Measurements from ENCODE around the gene KLRB1. TPM values are rescaled to one million over a fixed set of nuclear protein-coding genes. Genes with fewer than 3 reads are reported as not detected.
"Not testable (repeated sequence)": the region's sequence is repeated elsewhere in the genome, so short reads cannot be mapped to it uniquely, and the experiment has no call there.

Gene KLRB1
- total RNA-seq, 5 donors from 2014 or later (not counting 1 experiment from before 2014, with no cell fraction given) = 9.0 to 55.5 (median 31.6) TPM

- POLR2A ChIA-PET = interaction anchor here in 1 of 2 donors (0.6 kb wide), 1 partner anchor 524 kb away, joined by 4 read pairs; no protein-coding TSS in a partner anchor
- Histone ChIP-seq H3K4me1 (ENCODE audit: control insufficient read depth in 1 of 2, extremely low read depth in 1 of 2, insufficient read depth in 2 of 2, low read length in 2 of 2) (no peaks in the 10 kb centered on the region), H3K9me3 (no peaks in the 10 kb centered on the region), H3K27ac (ENCODE audit: low read length) (no peak overlapping the region), H3K4me3 (ENCODE audit: control insufficient read depth in 1 of 2, extremely low read depth in 1 of 2, low read length in 1 of 2) (no peak overlapping the region), H3K27me3 (replicated peaks in 1 of 2; ENCODE audit: control insufficient read depth in 2 of 2, extremely low read depth in 1 of 2, insufficient read depth in 2 of 2, low read length in 1 of 2) (no peaks in the 10 kb centered on the region), H3K36me3 (ENCODE audit: control insufficient read depth in 2 of 2, extremely low read depth in 1 of 2, insufficient read depth in 1 of 2, low read length in 1 of 2) (no peaks in the 10 kb centered on the region)
- Mint-ChIP-seq H3K9me3 (no peaks in the 10 kb centered on the region), H3K27ac (no peak overlapping the region), H3K27me3 (no peaks in the 10 kb centered on the region), H3K36me3 (peaks cover 3% of the 10 kb centered on the region), H3K4me1 (no peaks in the 10 kb centered on the region), H3K4me3 (no peak overlapping the region)
- ATAC-seq (replicated peaks in 1 of 4) (no peak), DNase-seq (no peak)
- CTCF ChIA-PET = no interaction called here
- WGBS (ENCODE audit: insufficient coverage) = 95% methylated on average over 4 of the region's 4 CpGs
These were observed 19.6 kb downstream of the KLRB1 start for GRCh38 chr12:9587987-9588600.

- H3K27me3 Mint-ChIP-seq; H3K4me3 ChIP-seq (ENCODE audit: control insufficient read depth in 1 of 2, extremely low read depth in 1 of 2, low read length in 1 of 2); H3K4me1 Mint-ChIP-seq; DNase-seq; H3K27me3 ChIP-seq (replicated peaks in 1 of 2; ENCODE audit: control insufficient read depth in 2 of 2, extremely low read depth in 1 of 2, insufficient read depth in 2 of 2, low read length in 1 of 2); H3K27ac Mint-ChIP-seq; H3K27ac ChIP-seq (ENCODE audit: low read length); H3K9me3 ChIP-seq; H3K9me3 Mint-ChIP-seq; H3K36me3 ChIP-seq (ENCODE audit: control insufficient read depth in 2 of 2, extremely low read depth in 1 of 2, insufficient read depth in 1 of 2, low read length in 1 of 2); H3K36me3 Mint-ChIP-seq; CTCF ChIA-PET; H3K4me1 ChIP-seq (ENCODE audit: control insufficient read depth in 1 of 2, extremely low read depth in 1 of 2, insufficient read depth in 2 of 2, low read length in 2 of 2); H3K4me3 Mint-ChIP-seq; ATAC-seq (replicated peaks in 1 of 4); POLR2A ChIA-PET: not testable (repeated sequence)
- no CpG with 5 or more reads among the region's 5 CpGs for WGBS (ENCODE audit: insufficient coverage)
These were observed 30.0 kb downstream of the KLRB1 start for GRCh38 chr12:9577729-9578128.

GRCh38 chr12:9567151-9567550 is 40.6 kb downstream of the KLRB1 start:
- H3K27ac Mint-ChIP-seq; H3K36me3 Mint-ChIP-seq; H3K4me1 ChIP-seq (ENCODE audit: control insufficient read depth in 1 of 2, extremely low read depth in 1 of 2, insufficient read depth in 2 of 2, low read length in 2 of 2); POLR2A ChIA-PET; H3K27me3 Mint-ChIP-seq; CTCF ChIA-PET; H3K4me3 ChIP-seq (ENCODE audit: control insufficient read depth in 1 of 2, extremely low read depth in 1 of 2, low read length in 1 of 2); H3K27me3 ChIP-seq (replicated peaks in 1 of 2; ENCODE audit: control insufficient read depth in 2 of 2, extremely low read depth in 1 of 2, insufficient read depth in 2 of 2, low read length in 1 of 2); DNase-seq; ATAC-seq (replicated peaks in 1 of 4); H3K9me3 ChIP-seq; H3K9me3 Mint-ChIP-seq; H3K4me1 Mint-ChIP-seq; H3K36me3 ChIP-seq (ENCODE audit: control insufficient read depth in 2 of 2, extremely low read depth in 1 of 2, insufficient read depth in 1 of 2, low read length in 1 of 2); H3K4me3 Mint-ChIP-seq; H3K27ac ChIP-seq (ENCODE audit: low read length): not testable (repeated sequence)
- WGBS (ENCODE audit: insufficient coverage) = 92% methylated on average over 2 of the region's 9 CpGs

- H3K4me1 Mint-ChIP-seq; H3K36me3 ChIP-seq (ENCODE audit: control insufficient read depth in 2 of 2, extremely low read depth in 1 of 2, insufficient read depth in 1 of 2, low read length in 1 of 2); H3K9me3 ChIP-seq; H3K27me3 Mint-ChIP-seq; H3K4me3 Mint-ChIP-seq; H3K27me3 ChIP-seq (replicated peaks in 1 of 2; ENCODE audit: control insufficient read depth in 2 of 2, extremely low read depth in 1 of 2, insufficient read depth in 2 of 2, low read length in 1 of 2); H3K36me3 Mint-ChIP-seq; H3K27ac Mint-ChIP-seq; H3K4me1 ChIP-seq (ENCODE audit: control insufficient read depth in 1 of 2, extremely low read depth in 1 of 2, insufficient read depth in 2 of 2, low read length in 2 of 2); H3K9me3 Mint-ChIP-seq; ATAC-seq (replicated peaks in 1 of 4); CTCF ChIA-PET; DNase-seq; H3K27ac ChIP-seq (ENCODE audit: low read length); H3K4me3 ChIP-seq (ENCODE audit: control insufficient read depth in 1 of 2, extremely low read depth in 1 of 2, low read length in 1 of 2); POLR2A ChIA-PET: not testable (repeated sequence)
- WGBS (ENCODE audit: insufficient coverage) = no CpG with 5 or more reads among the region's 7 CpGs
These were observed 41.6 kb downstream of the KLRB1 start for GRCh38 chr12:9566113-9566512.

- H3K36me3 ChIP-seq (ENCODE audit: control insufficient read depth in 2 of 2, extremely low read depth in 1 of 2, insufficient read depth in 1 of 2, low read length in 1 of 2); H3K4me3 Mint-ChIP-seq; H3K36me3 Mint-ChIP-seq; H3K9me3 ChIP-seq; CTCF ChIA-PET; POLR2A ChIA-PET; H3K27ac Mint-ChIP-seq; H3K27me3 Mint-ChIP-seq; H3K4me1 Mint-ChIP-seq; ATAC-seq (replicated peaks in 1 of 4); H3K27ac ChIP-seq (ENCODE audit: low read length); H3K9me3 Mint-ChIP-seq; H3K4me3 ChIP-seq (ENCODE audit: control insufficient read depth in 1 of 2, extremely low read depth in 1 of 2, low read length in 1 of 2); DNase-seq; H3K4me1 ChIP-seq (ENCODE audit: control insufficient read depth in 1 of 2, extremely low read depth in 1 of 2, insufficient read depth in 2 of 2, low read length in 2 of 2); H3K27me3 ChIP-seq (replicated peaks in 1 of 2; ENCODE audit: control insufficient read depth in 2 of 2, extremely low read depth in 1 of 2, insufficient read depth in 2 of 2, low read length in 1 of 2): not testable (repeated sequence)
- no CpG with 5 or more reads among the region's 2 CpGs for WGBS (ENCODE audit: insufficient coverage)
These were observed 43.3 kb downstream of the KLRB1 start for GRCh38 chr12:9564418-9564817.

GRCh38 chr12:9562841-9563453 is 44.8 kb downstream of the KLRB1 start:
- H3K27me3 Mint-ChIP-seq; H3K27ac ChIP-seq (ENCODE audit: low read length); H3K4me3 Mint-ChIP-seq; H3K27me3 ChIP-seq (replicated peaks in 1 of 2; ENCODE audit: control insufficient read depth in 2 of 2, extremely low read depth in 1 of 2, insufficient read depth in 2 of 2, low read length in 1 of 2); H3K27ac Mint-ChIP-seq; H3K4me1 ChIP-seq (ENCODE audit: control insufficient read depth in 1 of 2, extremely low read depth in 1 of 2, insufficient read depth in 2 of 2, low read length in 2 of 2); ATAC-seq (replicated peaks in 1 of 4); POLR2A ChIA-PET; H3K4me3 ChIP-seq (ENCODE audit: control insufficient read depth in 1 of 2, extremely low read depth in 1 of 2, low read length in 1 of 2); H3K36me3 ChIP-seq (ENCODE audit: control insufficient read depth in 2 of 2, extremely low read depth in 1 of 2, insufficient read depth in 1 of 2, low read length in 1 of 2); DNase-seq; H3K4me1 Mint-ChIP-seq; H3K9me3 Mint-ChIP-seq; H3K36me3 Mint-ChIP-seq; H3K9me3 ChIP-seq; CTCF ChIA-PET: not testable (repeated sequence)
- no CpG with 5 or more reads among the region's 5 CpGs for WGBS (ENCODE audit: insufficient coverage)

- H3K4me1 Mint-ChIP-seq, POLR2A ChIA-PET, CTCF ChIA-PET: not testable (repeated sequence)
These were observed 62.2 kb downstream of the KLRB1 start for GRCh38 chr12:9545489-9545888.

More at GRCh38 chr12:9545489-9545888, 62.2 kb downstream of the KLRB1 start:
- not testable (repeated sequence) for H3K9me3 ChIP-seq; H3K27ac Mint-ChIP-seq; H3K4me3 Mint-ChIP-seq; H3K4me3 ChIP-seq (ENCODE audit: control insufficient read depth in 1 of 2, extremely low read depth in 1 of 2, low read length in 1 of 2); H3K4me1 ChIP-seq (ENCODE audit: control insufficient read depth in 1 of 2, extremely low read depth in 1 of 2, insufficient read depth in 2 of 2, low read length in 2 of 2); H3K36me3 Mint-ChIP-seq; H3K9me3 Mint-ChIP-seq; H3K27ac ChIP-seq (ENCODE audit: low read length); ATAC-seq (replicated peaks in 1 of 4); H3K27me3 Mint-ChIP-seq; H3K36me3 ChIP-seq (ENCODE audit: control insufficient read depth in 2 of 2, extremely low read depth in 1 of 2, insufficient read depth in 1 of 2, low read length in 1 of 2); DNase-seq; H3K27me3 ChIP-seq (replicated peaks in 1 of 2; ENCODE audit: control insufficient read depth in 2 of 2, extremely low read depth in 1 of 2, insufficient read depth in 2 of 2, low read length in 1 of 2)
- no CpG with 5 or more reads among the region's 4 CpGs for WGBS (ENCODE audit: insufficient coverage)

Measured in T-cell (primary cell).